ENCODE results near the gene PGLYRP3. TPM values are rescaled to one million over a fixed set of nuclear protein-coding genes. Genes with fewer than 3 reads are reported as not detected.

The PGLYRP3 gene
- total RNA-seq, 1 donor from 2014 or later = not detected

GRCh38 chr1:153341431-153341934, 28.7 kb upstream of the PGLYRP3 start:
- no peaks in the 10 kb centered on the region for H3K36me3 ChIP-seq
- no peaks in the 10 kb centered on the region for H3K9me3 ChIP-seq
- H3K27me3 ChIP-seq = peaks cover 6% of the 10 kb centered on the region
- H3K4me1 ChIP-seq = peaks cover 9% of the 10 kb centered on the region
- no peak for ATAC-seq
- DNase-seq = no peak
- no peak overlapping the region for H3K4me3 ChIP-seq
- no peak overlapping the region for H3K27ac ChIP-seq
- TF ChIP-seq CTCF (IDR thresholded peaks at IDR 0.05) = no peak
- intact Hi-C loops (cut with DNase I) = no loop called here

- H3K9me3 ChIP-seq = no peaks in the 10 kb centered on the region
- no peak overlapping the region for H3K27ac ChIP-seq
- no peaks in the 10 kb centered on the region for H3K36me3 ChIP-seq
- peaks cover 3% of the 10 kb centered on the region for H3K27me3 ChIP-seq
- DNase-seq = no peak
- intact Hi-C loops (cut with DNase I) = no loop called here
- no peak for TF ChIP-seq CTCF (IDR thresholded peaks at IDR 0.05)
- no peak overlapping the region for H3K4me3 ChIP-seq
- ATAC-seq = no peak
- H3K4me1 ChIP-seq = peaks cover 5% of the 10 kb centered on the region
Observed at GRCh38 chr1:153340356-153340755, 27.6 kb upstream of the PGLYRP3 start.

GRCh38 chr1:153339802-153340201, 27.1 kb upstream of the PGLYRP3 start:
- H3K27me3 ChIP-seq = no peaks in the 10 kb centered on the region
- H3K4me3 ChIP-seq = no peak overlapping the region
- no peaks in the 10 kb centered on the region for H3K4me1 ChIP-seq
- DNase-seq (no peak), ATAC-seq (no peak)
- H3K9me3 ChIP-seq = no peaks in the 10 kb centered on the region
- intact Hi-C loops (cut with DNase I) = no loop called here
- no peak for TF ChIP-seq CTCF (IDR thresholded peaks at IDR 0.05)
- no peaks in the 10 kb centered on the region for H3K36me3 ChIP-seq
- no peak overlapping the region for H3K27ac ChIP-seq

GRCh38 chr1:153337980-153338853, 25.5 kb upstream of the PGLYRP3 start:
- Histone ChIP-seq H3K9me3 (no peaks in the 10 kb centered on the region), H3K27ac (no peak overlapping the region), H3K36me3 (no peaks in the 10 kb centered on the region), H3K4me1 (no peaks in the 10 kb centered on the region), H3K27me3 (no peaks in the 10 kb centered on the region), H3K4me3 (no peak overlapping the region)
- intact Hi-C loops (cut with DNase I) = no loop called here
- peak; percentile 19 for ATAC-seq
- TF ChIP-seq CTCF (IDR thresholded peaks at IDR 0.05) = no peak
- DNase-seq = no peak

- TF ChIP-seq CTCF (IDR thresholded peaks at IDR 0.05) = no peak
- intact Hi-C loops (cut with DNase I) = no loop called here
- no peak for ATAC-seq
- H3K9me3 ChIP-seq = no peaks in the 10 kb centered on the region
- no peak overlapping the region for H3K4me3 ChIP-seq
- no peaks in the 10 kb centered on the region for H3K4me1 ChIP-seq
- DNase-seq = no peak
- no peaks in the 10 kb centered on the region for H3K36me3 ChIP-seq
- H3K27ac ChIP-seq = no peak overlapping the region
- H3K27me3 ChIP-seq = no peaks in the 10 kb centered on the region
Observed at GRCh38 chr1:153336650-153337049, 23.9 kb upstream of the PGLYRP3 start.
